Right ventricle myocardium superior (tissue), 1 donor: Measurements from ENCODE around the gene UBL4A. TPM values are rescaled to one million over a fixed set of nuclear protein-coding genes. Genes with fewer than 3 reads are reported as not detected.

ENCODE experiments used
- ATAC-seq: fragments of 200-7000 bp; cut with Tn5 transposase; one replicate; pipeline ENCODE4 v1.9.1; 2020; ENCODE audit warnings: mild to moderate bottlenecking; ENCODE audit not compliant: poor library complexity
- DNase-seq: peaks from one replicate; pipeline ENCODE4 v3.0.0-alpha.2; 2020
- intact Hi-C: fragments of 100-400 bp; cut with DNase I; formaldehyde crosslinking; loops from one replicate; pipeline ENCODE4 v1.11.2; 2022
- microRNA-seq: library from miRNA; unstranded; fragments of <30 nt; microRNA quantifications from one replicate; pipeline ENCODE4 v1.2.0, GENCODE V29; 2020
- total RNA-seq: library from RNA; stranded (reverse); fragmentation: NEBNext Ultra II Directional; extraction: Animal tissue kit (Norgen Biotek cat#: 25700); gene quantifications from one replicate; pipeline ENCODE4 v1.2.1, GENCODE V29; 2021
- donor health status: DM: no; HTN: yes; CAD: no; lungs with severe emphysema.

Gene UBL4A
- total RNA-seq, 1 donor from 2014 or later, result 54.7 TPM

GRCh38 chrX:154434394-154435168 is 51.8 kb downstream of the UBL4A start:
- intact Hi-C loops, result no loop called here
- DNase-seq (no peak), ATAC-seq (no peak)

Small RNA genes lying within 50 kb of the gene (microRNA-seq; reads per million reads assigned to microRNA genes)
- not detected for gene MIR6858

Other genes starting within 250 kb of the UBL4A start
- not detected for gene OPN1MW3, start 229.0 kb downstream of the UBL4A start, total RNA-seq
- not detected for gene TEX28, start 191.5 kb downstream of the UBL4A start, total RNA-seq
- 14.0 TPM for gene TKTL1, start 190.8 kb downstream of the UBL4A start, total RNA-seq
- 216 TPM for gene FLNA, start 112.0 kb downstream of the UBL4A start, total RNA-seq
- gene EMD, start 107.3 kb downstream of the UBL4A start, total RNA-seq, result 49.2 TPM
- 2,020 TPM for gene RPL10, start 88.2 kb downstream of the UBL4A start, total RNA-seq
- gene DNASE1L1, start 77.4 kb downstream of the UBL4A start, total RNA-seq, result 57.7 TPM
- gene TAFAZZIN, start 75.1 kb downstream of the UBL4A start, total RNA-seq, result 36.1 TPM
- gene ATP6AP1, start 57.9 kb downstream of the UBL4A start, total RNA-seq, result 74.8 TPM
- gene GDI1, start 49.5 kb downstream of the UBL4A start, total RNA-seq, result 70.3 TPM
- gene FAM50A, start 42.5 kb downstream of the UBL4A start, total RNA-seq, result 45.6 TPM
- gene PLXNA3, start 28.3 kb downstream of the UBL4A start, total RNA-seq, result 15.0 TPM
- 18.0 TPM for gene LAGE3, start 7.3 kb downstream of the UBL4A start, total RNA-seq
- 11.1 TPM for gene SLC10A3, start 4.0 kb upstream of the UBL4A start, total RNA-seq
- gene FAM3A, start 29.6 kb upstream of the UBL4A start, total RNA-seq, result 51.3 TPM
- 9.3 TPM for gene G6PD, start 60.2 kb upstream of the UBL4A start, total RNA-seq
- 15.6 TPM for gene IKBKG, start 61.0 kb upstream of the UBL4A start, total RNA-seq
- gene CTAG1A, start 98.5 kb upstream of the UBL4A start, total RNA-seq, result not detected
- not detected for gene CTAG1B, start 132.7 kb upstream of the UBL4A start, total RNA-seq
- not detected for gene CTAG2, start 167.0 kb upstream of the UBL4A start, total RNA-seq